Adrenal gland (tissue), 5 donors: ENCODE data around the gene TSC22D2.

Source experiments
- CTCF ChIP-seq, 6 experiments: fragments of 450-650 bp in 4 of 6; fragments of 200-600 bp in 2 of 6; sonication (generic) in 1 of 6; IDR thresholded peaks; 1 replicate in 5 of 6; 2 replicates in 1 of 6; pipeline versions ENCODE4 v1.5.1 to v1.8.0; 2016 to 2021; ENCODE audit warnings: antibody characterized with exemption in 6 of 6, mild to moderate bottlenecking in 2 of 6, moderate library complexity in 1 of 6
- POLR2A ChIP-seq, 2 donors: fragments of 450-650 bp; IDR thresholded peaks; one replicate each; pipeline ENCODE4 v1.6.1; 2017; ENCODE audit warnings: antibody characterized with exemption in 2 of 2, mild to moderate bottlenecking in 2 of 2, moderate library complexity in 1 of 2
- donor health status: DM: no; HTN: no; CAD: no.

- TF ChIP-seq POLR2A (IDR thresholded peaks at IDR 0.05) (no peak), CTCF (IDR thresholded peaks at IDR 0.05) (no peak)
These were observed 29.8 kb upstream of the TSC22D2 start for GRCh38 chr3:150378301-150378748.
